HCT116 (cell line): ENCODE measurements around the gene MGAT4A. TPM values are rescaled to one million over a fixed set of nuclear protein-coding genes. Genes with fewer than 3 reads are reported as not detected.

Source experiments
- CEBPB ChIP-seq: IDR thresholded peaks from 2 replicates; pipeline ENCODE4 v1.6.1; 2012; ENCODE audit warnings: low read depth
- EGR1 ChIP-seq: IDR thresholded peaks from 2 replicates; pipeline ENCODE4 v1.6.1; 2012; ENCODE audit warnings: low read depth
- EZH2 ChIP-seq: fragments of 200-600 bp; sonication (generic); IDR thresholded peaks from 2 replicates; pipeline ENCODE4 v1.6.1; 2017; ENCODE audit warnings: antibody characterized with exemption, mixed run types
- JUND ChIP-seq: IDR thresholded peaks from 2 replicates; pipeline ENCODE4 v1.6.1; 2012
- REST ChIP-seq: IDR thresholded peaks from 2 replicates; pipeline ENCODE4 v1.6.1; 2012; ENCODE audit warnings: low read depth
- SP1 ChIP-seq: IDR thresholded peaks from 2 replicates; pipeline ENCODE4 v1.6.1; 2012; ENCODE audit warnings: low read depth
- SRF ChIP-seq: IDR thresholded peaks from 2 replicates; pipeline ENCODE4 v1.6.1; 2012; ENCODE audit warnings: low read depth
- TCF7L2 ChIP-seq: IDR thresholded peaks from 2 replicates; pipeline ENCODE4 v1.7.0; 2011; ENCODE audit warnings: borderline replicate concordance, inconsistent platforms; ENCODE audit not compliant: insufficient read depth, insufficient read length; ENCODE audit errors: extremely low read depth
- YY1 ChIP-seq: IDR thresholded peaks from 2 replicates; pipeline ENCODE4 v1.6.1; 2011; ENCODE audit warnings: low read length, low read depth, moderate library complexity, mild to moderate bottlenecking; ENCODE audit not compliant: insufficient replicate concordance; ENCODE audit errors: extremely low read depth
- ZBTB33 ChIP-seq: IDR thresholded peaks from 2 replicates; pipeline ENCODE4 v1.6.1; 2011; ENCODE audit warnings: mild to moderate bottlenecking, low read length, moderate library complexity; ENCODE audit not compliant: insufficient replicate concordance; ENCODE audit errors: extremely low read depth
- total RNA-seq: library from RNA; stranded (reverse); gene quantifications from one replicate; pipeline ENCODE4 v1.2.1, GENCODE V29; 2021; ENCODE audit not compliant: unreplicated experiment

MGAT4A gene
- total RNA-seq, 1 experiment from 2014 or later, result 10.2 TPM

DNA sequence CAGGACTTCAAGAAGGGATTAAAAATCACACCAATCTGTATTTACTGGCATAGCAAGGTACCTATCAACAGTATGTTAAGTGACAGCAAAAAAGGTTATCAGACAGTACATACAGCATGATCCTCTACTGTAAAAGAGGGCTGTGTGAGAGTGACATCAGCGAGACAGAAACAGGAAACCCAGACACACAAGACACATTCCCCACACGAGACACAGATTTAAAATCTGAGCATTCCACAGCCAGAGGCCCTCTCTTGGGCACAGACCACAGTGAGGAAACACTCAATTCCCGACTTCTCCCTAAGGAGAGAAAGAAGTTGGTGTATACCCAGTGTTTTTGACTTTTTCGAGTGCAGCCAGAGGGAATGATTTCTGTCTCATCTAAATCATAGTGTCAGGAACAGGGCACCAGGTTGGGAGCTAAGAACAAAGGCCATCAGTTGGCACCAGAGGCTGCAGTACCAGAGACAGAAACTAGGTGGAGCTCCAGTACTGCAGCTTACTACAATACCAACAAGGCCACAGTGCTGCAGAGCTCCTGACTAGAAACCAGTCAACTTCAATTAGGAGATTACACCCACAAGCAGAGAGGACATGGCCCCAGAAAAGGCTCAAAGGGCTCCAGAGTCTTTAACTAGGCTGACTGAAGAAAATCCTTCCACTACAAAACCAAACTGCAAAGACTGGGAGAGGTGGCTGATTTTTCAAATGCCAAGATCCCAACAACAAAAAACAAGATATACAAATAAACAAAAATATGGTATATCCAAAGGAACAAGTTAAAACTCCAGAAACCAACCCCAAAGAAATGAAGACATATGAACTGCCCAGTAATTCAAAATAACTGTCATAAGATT lies 81.6 kb downstream of the MGAT4A start (continued):
- TF ChIP-seq REST (no peak), SRF (no peak), SP1 (no peak), ZBTB33 (no peak), EZH2 (no peak), CEBPB (no peak), YY1 (no peak), TCF7L2 (no peak), JUND (no peak), EGR1 (no peak)
